Retinal pigment epithelial cell (primary cell): Measurements from ENCODE around the gene NACC2.

Experiments
- DNase-seq: peaks from one replicate; pipeline ENCODE4 v3.0.0-alpha.2; 2010; ENCODE audit warnings: low read depth
- H3K4me3 ChIP-seq: 2 replicates; pipeline ENCODE4 v1.5.1; 2011; ENCODE audit warnings: mild to moderate bottlenecking, low read length, control low read depth, moderate library complexity
- CTCF ChIP-seq: conservative IDR thresholded peaks from 2 replicates; pipeline ENCODE4 v1.5.1; 2011; ENCODE audit warnings: low read depth, low read length, control low read depth, inconsistent platforms

Gene NACC2

DNA sequence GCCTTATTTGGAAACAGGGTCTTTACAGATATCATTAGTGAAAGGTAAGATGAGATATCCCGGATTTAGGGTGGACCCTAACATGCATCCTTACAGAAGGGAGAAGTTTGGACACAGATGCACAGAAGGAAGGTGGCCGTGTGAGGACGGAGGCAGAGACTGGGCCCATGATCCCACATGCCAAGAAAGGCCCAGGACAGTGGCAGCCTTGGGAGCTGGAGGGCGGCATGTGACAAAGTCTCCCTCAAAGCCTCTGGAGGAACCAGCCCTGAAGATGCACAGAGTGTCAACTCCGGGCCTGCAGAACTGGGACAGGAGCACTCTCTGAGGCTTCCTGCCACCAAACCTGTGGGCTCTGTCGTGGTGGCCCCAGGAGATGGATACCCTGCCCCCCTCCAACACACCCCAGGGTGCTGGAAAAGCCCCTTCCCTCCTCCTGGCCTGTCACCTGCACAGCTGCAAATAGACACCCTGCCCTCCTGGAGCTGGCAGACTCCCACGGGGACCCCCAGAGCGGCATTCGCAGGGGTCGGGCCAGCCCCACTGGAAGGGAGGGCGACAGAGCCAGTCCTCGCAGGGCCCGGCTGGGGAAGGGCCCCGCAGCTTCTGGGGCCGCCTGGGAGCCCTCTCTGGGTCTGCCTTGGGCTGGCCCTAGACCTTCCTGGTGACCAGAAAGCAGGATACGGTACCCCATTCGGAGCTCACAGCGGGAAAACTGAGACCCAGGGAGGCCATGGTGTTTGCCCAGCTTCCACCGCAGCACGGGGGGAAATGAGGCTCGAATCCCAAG, 7.9 kb downstream of the NACC2 start:
- TF ChIP-seq CTCF = no peak
- no peak for DNase-seq
- H3K4me3 ChIP-seq = no peak overlapping the region

DNA sequence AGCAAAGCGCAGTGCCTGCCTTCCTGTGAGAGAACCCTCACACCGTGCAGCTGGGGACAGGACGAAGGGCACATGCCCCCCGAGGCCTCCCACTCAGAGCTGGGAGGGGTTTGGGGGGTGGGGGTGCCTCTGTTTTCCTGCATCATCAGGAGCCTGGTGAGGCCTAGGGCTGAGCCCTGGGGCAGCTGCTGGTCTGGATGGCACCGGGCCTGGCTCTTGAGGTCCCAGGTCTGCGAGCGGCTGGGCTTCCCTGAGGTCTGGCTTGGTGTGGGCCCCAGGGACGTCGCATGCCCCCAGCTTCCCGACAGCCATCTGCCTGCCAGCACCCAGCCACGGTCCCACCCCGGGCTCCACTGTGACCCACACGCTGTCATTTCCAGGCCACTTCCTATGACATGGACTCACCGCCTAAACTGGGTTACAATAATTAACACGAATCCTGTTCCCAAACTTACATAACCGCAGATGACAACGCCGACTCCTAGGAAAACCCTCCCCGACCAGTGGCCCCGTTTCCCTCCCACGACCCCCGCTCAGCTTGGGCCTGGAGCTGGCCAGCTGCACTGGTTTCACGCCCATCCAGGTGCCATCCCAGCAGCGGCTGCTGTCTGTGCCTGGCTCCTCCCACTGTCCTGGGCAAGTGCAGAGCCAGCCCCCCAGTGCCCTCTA, 8.7 kb downstream of the NACC2 start:
- no peak overlapping the region for H3K4me3 ChIP-seq
- no peak for DNase-seq
- TF ChIP-seq CTCF = no peak

- TF ChIP-seq CTCF = no peak
- no peak for DNase-seq
- no peak overlapping the region for H3K4me3 ChIP-seq
Observed at GRCh38 chr9:136085815-136086212, 9.3 kb downstream of the NACC2 start.

- H3K4me3 ChIP-seq = no peak overlapping the region
- DNase-seq = no peak
Observed at GRCh38 chr9:136084063-136084944, 10.8 kb downstream of the NACC2 start.

DNA sequence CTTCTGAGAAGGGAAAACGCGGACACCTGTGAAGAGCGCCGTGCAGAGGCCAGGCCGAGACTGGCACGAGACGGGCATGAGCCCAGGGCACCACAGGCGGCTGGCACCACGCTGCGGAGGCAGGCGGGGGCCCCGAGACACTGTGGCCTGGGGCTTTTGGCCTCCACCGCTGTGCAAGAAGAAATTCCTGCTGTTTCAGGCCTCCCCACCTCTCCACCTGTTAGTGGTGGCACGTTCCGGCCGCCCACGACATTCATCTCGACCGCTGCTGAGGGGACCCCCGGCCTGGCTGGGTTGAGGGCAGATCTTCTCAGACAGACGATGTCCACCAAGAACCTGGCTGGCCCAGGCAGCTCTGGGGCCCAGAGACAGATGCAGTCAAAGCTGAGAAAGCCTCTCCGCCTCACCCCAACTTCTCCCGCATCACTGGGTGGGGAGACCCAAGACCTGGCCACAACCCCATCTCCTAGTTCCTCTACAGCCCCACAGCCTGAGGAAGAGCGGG, 11.5 kb downstream of the NACC2 start:
- DNase-seq = no peak
- H3K4me3 ChIP-seq = no peak overlapping the region
- TF ChIP-seq CTCF = no peak

More at GRCh38 chr9:136084063-136084944, 10.8 kb downstream of the NACC2 start:
- no peak for TF ChIP-seq CTCF

DNA sequence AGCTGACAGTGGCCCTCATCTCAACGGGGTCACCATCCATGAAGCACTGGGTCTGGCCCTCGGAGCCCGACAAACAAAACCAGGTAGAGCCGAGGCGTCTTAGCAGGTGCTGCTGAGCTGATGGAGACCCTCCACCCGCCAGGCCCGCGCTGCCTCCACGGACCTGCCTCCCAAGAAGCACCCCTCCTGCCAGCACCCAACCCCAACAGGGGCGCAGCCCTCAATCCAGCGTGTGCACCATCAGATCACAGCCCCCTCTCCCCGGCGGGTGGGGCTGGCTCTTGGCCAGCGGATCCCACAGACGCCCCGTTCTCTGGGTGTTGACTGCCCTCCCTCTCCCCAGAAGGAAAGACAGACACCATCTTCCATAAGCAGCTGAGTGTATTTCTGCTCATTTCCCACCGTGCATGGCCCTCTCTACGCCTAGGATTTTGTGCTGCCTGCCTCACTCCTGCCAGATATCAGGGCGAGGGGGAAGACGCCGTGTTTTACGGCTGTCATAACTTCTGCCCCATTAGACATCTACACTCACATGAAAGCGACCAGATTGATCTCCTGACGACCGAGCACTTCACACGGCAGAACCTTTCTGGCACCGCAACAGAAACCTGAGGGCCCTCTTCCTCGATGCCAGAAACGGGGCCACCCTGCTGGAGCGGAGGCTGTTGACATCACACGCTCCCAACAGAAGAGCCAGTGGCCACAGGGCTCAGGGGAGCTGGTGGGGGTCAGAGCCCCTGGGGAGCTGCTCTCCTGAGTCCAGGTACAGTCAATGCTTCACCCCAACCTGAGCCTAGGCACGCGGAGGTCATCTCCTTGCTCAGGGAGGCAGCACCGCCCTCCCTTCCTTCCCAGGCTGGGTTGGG, 12.4 kb downstream of the NACC2 start:
- no peak for TF ChIP-seq CTCF
- H3K4me3 ChIP-seq = no peak overlapping the region
- no peak for DNase-seq
